ENCODE data around the gene COL4A6.
"Not testable (repeated sequence)": the region's sequence is repeated elsewhere in the genome, so short reads cannot be mapped to it uniquely, and the experiment has no call there.

COL4A6 gene

DNA sequence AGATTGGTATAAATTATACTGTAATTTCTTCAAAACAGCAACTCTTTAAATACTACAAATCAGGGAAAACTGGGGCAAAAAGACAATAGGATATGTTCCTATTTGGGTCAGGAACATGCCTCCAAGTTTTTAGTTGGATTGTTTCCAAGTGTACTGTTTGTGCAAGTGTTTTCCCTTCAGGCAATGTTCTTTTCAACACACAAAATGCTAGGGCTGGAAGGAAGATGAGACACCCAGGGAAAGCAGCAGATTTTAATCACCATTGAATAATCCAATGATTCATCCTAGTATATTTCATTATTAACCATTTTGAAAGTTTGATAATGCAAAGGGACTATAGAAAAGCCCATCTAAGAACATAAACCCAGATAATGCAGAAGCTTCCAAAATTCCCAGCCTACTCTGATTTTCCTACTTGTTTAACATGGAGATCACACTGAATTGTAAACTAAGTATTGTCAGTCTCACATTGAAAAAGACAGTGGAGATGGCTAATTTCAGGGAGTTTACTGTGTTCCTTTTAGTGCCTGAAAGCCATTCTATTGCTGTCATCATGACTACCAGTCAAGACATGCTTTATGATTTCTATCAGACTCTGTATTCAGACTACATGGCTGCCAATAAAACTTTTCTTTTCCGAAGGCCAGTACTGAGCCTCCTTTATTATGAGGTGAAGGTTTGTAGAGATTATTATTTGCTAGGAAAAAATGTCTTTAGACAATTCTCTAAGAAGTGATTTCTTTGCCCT, 38.6 kb downstream of the COL4A6 start:
- FAIRE-seq (no peak), DNase-seq (ENCODE audit: low spot score) (no peak)

GRCh38 chrX:108397627-108398391, 40.4 kb downstream of the COL4A6 start:
- DNase-seq (ENCODE audit: low spot score) (no peak), FAIRE-seq (no peak)

DNA sequence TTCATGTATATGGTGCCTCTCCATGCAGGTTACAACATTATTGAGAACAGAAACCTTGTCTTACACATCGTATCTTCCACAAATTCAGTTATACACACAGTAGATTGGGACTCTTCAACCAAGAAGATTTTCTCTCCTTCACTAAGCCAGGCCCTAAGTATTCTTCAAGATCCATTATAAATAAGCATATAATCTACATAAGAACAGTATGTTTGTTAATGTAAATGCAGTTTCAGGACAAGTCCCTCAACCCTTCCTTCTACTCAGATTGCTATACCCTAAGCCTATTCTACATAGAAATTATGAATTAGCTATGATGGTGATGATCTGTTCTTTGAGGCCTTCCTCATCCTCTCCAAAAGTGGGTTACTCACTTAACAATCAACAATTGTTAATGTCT, 41.2 kb downstream of the COL4A6 start:
- DNase-seq (ENCODE audit: low spot score) = no peak
- FAIRE-seq = no peak

- no peak for FAIRE-seq
- DNase-seq (ENCODE audit: low spot score) = peak; percentile 2
Observed at GRCh38 chrX:108396188-108396891, 41.9 kb downstream of the COL4A6 start.

DNA sequence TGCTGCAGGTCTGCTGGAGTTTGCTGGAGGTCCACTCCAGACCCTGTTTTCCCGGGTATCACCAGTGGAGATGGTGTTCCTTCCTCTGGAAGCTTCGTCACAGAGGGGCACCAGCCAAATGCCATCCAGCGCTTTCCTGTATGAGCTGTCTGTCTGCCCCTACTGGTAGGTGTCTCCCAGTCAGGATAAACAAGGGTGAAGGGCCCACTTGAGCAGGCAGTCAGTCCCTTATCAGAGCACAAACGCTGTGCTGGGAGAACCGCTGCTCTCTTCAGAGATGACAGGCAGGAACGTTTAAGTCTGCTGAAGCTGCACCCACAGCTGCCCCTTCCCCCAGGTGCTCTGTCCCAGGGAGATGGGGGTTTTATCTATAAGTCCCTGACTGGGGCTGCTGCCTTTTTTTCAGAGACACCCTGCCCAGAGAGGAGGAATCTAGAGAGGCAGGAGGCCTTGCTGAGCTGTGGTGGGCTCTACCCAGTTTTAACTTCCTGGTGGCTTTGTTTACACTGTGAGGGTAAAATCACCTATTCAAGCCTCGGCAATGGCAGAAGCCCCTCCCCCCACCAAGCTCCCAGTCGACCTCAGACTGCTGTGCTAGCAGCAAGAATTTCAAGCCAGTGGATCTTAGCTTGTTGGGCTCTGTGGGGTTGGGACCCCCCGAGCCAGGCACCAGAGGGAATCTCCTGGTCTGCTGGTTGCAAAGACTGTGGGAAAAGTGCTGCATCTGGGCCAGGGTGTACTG, 47.1 kb downstream of the COL4A6 start:
- not testable (repeated sequence) for DNase-seq (ENCODE audit: low spot score); FAIRE-seq

DNA sequence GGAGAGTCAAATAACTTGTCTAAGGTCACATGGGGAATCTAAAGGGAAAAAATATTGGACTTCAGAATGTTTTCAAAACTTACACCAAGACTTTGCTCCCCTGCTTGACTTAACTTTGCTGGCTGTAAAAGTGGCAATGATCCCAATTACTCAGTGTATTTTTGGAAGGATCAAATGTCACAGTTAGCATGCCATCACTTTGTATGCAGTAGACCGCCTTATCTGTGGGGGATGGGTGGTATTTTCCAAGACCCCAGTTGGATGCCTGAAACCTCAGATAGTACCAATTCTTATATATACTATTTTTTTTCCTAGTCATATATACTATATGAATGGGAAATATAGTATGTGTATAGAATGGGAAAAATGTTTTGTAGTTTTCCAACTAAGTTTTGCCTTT, 53.4 kb downstream of the COL4A6 start:
- FAIRE-seq (no peak), DNase-seq (ENCODE audit: low spot score) (no peak)

DNA sequence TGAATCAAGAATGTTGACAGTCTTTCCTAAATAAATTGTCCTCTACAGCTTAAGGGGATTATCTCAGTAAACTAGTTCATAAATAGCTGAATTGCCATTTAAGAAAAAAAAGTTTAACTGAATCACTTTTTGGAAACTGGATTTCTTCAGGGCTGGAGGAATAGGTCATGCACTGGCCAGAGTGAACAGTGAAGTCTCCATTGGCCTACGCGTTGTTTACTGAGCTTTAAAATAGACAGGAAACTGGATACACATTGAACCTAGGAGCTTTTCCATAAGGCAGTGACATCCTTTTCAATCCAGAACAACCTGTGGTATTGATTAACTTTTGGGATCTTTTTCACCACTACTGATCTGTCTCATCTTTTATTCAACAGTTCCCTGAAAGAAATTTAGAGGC, 58.0 kb downstream of the COL4A6 start:
- FAIRE-seq = no peak
- DNase-seq (ENCODE audit: low spot score) = no peak

DNA sequence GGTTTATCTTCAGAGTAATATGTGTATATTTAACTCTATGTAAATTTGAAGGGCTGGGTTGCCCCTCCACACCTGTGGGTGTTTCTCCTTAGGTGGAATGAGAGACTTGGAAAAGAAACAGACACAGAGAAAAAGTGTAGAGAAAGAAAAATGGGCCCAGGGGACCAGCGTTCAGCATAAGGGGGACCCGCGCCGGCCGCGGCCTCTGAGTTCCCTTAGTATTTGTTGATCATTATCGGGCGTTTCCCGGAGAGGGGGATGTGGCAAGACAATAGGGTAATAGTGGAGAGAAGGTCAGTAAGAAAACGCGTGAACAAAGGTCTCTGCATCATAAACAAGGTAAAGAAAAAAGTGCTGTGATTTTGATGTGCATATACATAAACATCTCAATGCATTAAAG, 61.4 kb downstream of the COL4A6 start:
- not testable (repeated sequence) for DNase-seq (ENCODE audit: low spot score); FAIRE-seq

DNA sequence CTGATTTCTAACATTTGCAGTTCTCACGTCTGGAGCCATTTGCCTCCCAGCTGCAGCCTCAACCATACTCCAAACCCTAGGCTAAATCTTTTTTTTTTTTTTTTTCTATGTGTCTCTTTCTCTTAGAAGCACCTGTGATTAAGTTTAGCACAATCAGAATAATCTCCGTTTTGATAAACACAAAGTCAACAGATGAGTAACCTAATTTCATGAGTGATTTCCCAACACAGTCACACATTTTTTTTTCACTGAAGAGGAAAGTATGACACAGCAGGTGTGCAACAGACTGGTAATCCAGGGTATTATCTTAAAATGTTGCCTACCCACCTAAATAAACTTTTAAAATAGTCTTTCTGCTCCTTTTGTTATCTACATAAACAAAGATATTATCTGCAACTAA, 62.6 kb downstream of the COL4A6 start:
- DNase-seq (ENCODE audit: low spot score); FAIRE-seq: not testable (repeated sequence)

GRCh38 chrX:108366644-108367406, 71.4 kb downstream of the COL4A6 start:
- FAIRE-seq (no peak), DNase-seq (ENCODE audit: low spot score) (no peak)

GRCh38 chrX:108362026-108362425, 76.2 kb downstream of the COL4A6 start:
- DNase-seq (ENCODE audit: low spot score) (no peak), FAIRE-seq (no peak)

DNA sequence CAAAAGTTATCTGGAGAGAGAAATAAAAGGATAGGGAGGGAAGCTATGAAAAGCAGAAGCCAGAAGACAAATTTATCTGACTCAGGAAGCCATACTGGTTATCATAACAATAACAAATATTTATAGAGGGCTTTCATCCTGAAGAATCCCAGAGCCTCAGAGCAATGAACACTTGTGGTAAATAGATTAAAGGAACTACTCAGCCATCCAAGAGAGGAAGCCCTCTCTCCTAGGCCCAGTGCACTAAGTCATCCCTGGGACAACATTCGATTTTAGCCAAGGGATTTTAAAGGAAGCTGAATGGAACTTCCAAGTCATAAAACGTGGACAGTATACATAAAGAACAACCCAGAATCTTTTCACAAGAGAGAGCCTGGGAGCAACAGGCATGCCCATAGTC, 76.9 kb downstream of the COL4A6 start:
- DNase-seq (ENCODE audit: low spot score) (no peak), FAIRE-seq (no peak)

- FAIRE-seq = no peak
- DNase-seq (ENCODE audit: low spot score) = no peak
Observed at GRCh38 chrX:108359806-108360602, 78.2 kb downstream of the COL4A6 start.

DNA sequence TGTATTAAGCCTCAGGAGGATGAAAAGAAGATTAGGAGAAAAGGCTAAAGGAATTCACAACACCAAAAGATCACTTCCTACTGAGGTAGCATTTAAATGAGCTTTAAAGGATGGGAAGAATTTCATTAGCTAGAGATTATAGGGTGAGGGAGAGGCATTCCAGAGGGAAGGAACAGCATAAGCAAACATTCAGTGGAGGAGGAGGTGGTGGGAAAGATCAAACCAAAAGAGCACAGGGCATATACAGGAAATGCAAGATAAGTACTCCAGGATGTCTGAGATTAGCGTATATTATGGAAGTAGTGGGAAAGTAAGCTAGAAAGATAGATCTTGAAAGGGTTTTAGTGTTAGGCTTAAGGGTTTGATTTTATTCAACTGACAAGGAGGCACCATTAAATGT, 84.8 kb downstream of the COL4A6 start:
- no peak for DNase-seq (ENCODE audit: low spot score)
- FAIRE-seq = no peak

DNA sequence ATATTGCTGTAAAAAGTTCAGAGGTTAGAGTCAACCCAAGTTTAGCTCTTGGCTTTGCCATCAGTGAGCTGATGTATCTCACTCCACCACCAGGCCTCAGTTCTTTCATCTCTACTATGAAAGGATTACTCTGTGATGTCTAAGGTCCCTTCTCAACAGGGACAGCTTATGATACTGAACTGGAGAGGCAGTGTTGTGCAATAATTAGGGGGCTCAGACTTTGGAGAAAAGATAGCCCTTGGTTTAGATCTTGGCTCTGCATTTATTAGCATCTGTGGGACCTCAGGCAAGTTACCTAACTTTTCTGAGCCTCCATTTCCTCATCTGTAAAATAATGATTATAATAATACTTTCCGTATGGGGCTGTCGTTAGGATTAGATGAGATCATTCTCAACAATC, 89.0 kb downstream of the COL4A6 start:
- FAIRE-seq = no peak
- no peak for DNase-seq (ENCODE audit: low spot score)

DNA sequence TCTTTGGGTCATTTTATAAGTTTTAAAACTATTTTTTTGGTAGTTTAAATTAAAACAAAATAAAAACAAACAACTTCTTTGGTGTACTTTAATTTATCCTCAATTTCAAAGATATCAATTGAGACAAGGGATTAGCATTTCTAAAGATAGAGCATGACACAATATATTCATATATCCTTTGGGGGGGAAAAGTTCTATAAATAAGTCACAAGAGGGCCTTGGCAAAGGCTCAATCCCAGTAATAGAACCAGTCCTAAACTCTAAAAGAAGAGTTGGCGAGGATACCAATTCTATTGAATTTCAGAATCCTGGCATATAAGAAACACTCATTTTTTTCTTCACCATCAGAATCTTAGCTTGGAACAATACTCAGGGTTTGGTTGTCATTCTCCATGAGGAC, 89.7 kb downstream of the COL4A6 start:
- FAIRE-seq (no peak), DNase-seq (ENCODE audit: low spot score) (no peak)

- no peak for FAIRE-seq
- no peak for DNase-seq (ENCODE audit: low spot score)
Observed at GRCh38 chrX:108347800-108348199, 90.4 kb downstream of the COL4A6 start.

DNA sequence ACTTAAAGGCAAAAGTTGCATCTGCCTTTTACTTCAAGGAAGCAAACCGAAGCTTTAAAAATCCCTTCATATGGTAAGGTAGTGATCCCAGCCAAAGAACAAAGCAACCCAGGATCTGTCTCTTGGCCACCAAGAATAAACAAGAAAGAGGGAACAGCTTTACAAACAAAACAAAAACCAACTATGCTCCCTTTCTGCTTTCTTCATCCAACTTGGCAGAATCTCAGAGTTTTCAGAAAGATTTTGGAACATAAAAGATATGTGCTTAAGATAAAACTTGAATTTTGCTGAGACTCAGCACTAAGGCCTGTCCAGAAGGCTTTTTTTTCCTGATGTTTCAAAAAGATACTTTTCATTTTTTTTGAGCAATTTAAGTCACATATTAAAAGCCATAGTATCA, 94.0 kb downstream of the COL4A6 start:
- DNase-seq (ENCODE audit: low spot score) = no peak
- FAIRE-seq = no peak

DNA sequence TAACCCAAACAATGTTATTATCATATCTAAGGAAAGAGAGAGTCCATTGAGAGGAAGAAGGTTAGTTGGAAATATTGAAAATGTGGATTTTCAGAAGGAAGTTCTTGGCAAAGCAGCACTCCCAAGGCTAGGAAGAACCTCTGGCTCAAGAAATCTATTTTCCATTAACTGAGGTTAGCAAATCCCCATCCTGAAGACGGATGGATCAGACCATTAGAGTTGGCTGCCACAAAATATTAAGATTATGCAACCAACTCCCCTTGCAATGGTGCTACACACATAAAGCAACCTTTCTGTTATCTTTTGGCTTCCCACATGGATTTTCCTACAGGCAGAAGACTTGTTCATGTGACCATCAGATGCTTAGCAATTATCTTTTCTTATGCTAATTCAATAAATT, 96.3 kb downstream of the COL4A6 start:
- DNase-seq (ENCODE audit: low spot score) = no peak
- FAIRE-seq = no peak

DNA sequence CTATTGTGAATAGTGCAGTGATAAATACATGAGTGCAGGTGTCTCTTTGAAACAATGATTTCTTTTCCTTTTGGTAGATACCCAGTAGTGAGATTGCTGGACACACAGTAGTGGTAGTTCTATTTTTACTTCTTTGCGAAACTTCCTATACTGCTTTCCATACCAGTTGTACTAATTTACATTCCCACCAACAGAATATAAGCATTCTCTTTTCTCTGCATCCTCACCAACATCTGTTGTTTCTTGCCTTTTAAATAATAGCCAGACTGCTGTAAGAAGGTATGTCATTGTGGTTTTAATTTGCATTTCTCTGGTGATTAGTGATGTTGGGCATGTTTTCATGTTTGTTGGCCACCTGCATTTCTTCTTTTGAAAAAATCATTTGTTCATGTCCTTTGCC, 105.9 kb downstream of the COL4A6 start:
- FAIRE-seq (no peak), DNase-seq (ENCODE audit: low spot score) (no peak)

Data from urothelium cell line (cell line).